ENCODE data around the gene FREM2. TPM values are rescaled to one million over a fixed set of nuclear protein-coding genes. Genes with fewer than 3 reads are reported as not detected.

FREM2 gene
- total RNA-seq, 6 experiments from 2014 or later: 0.18 to 2.9 (median 1.5) TPM

DNA sequence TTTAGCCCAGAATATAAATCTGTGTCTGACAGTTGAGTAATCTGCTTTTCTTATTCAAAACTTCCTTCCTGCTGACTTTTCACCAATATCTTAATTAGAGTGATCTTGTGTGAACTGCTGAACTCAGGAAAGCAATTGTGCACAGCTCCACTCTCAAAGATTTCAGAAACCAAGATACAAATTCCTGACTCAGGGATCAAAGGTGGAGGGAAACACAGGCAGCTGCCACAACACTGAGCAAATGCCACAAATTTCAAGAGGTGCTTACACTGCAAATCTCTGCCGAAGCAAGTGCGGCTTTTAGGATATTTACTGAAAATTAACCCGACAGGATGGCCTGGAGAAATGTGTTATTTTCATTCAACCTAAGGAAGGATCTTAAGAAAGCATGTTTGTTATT lies 192.4 kb downstream of the FREM2 start:
- 10% methylated on average over 3 of the region's 3 CpGs for WGBS (ENCODE audit: insufficient coverage, low coverage, low lambda C conversion rate, missing lambda C conversion rate)
- H3K9me3 ChIP-seq: no peaks in the 10 kb centered on the region
- ATAC-seq (peak; percentile 77 to 95 (median 92)), DNase-seq (no peak)
- H3K4me1 ChIP-seq: peaks cover 0 to 11% (median 0%) of the 10 kb centered on the region in 4 donors
- intact Hi-C loops (cut with DNase I): no loop called here
- H3K36me3 ChIP-seq: no peaks in the 10 kb centered on the region
- no peak overlapping the region for H3K4me3 ChIP-seq
- TF ChIP-seq POLR2A (IDR thresholded peaks at IDR 0.05) (no peak), CTCF (IDR thresholded peaks at IDR 0.05) (no peak)
- no peaks in the 10 kb centered on the region for H3K27me3 ChIP-seq
- no peak overlapping the region for H3K27ac ChIP-seq

DNA sequence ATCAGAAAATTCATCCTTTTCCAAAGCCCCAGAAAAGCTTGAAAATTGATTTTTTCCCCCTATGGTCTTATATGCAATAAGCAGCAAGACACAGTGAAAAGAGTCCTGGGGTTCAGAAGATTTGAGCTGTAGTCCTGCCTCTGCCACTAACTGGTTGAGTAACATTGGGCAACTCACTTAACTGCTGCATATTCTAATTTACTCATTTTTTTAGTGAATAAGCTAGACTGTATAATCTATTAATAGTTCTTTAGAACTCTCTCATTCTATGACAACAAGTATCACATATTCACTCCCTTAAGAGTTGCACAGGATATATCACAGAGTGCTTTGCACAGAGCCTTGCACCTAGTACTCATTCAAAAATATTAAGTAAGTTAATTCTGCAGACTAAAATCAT lies 192.9 kb downstream of the FREM2 start:
- no peak for DNase-seq
- H3K4me3 ChIP-seq: no peak overlapping the region
- no peak for TF ChIP-seq CTCF (IDR thresholded peaks at IDR 0.05)
- TF ChIP-seq POLR2A (IDR thresholded peaks at IDR 0.05): no peak
- H3K36me3 ChIP-seq: no peaks in the 10 kb centered on the region
- H3K9me3 ChIP-seq: no peaks in the 10 kb centered on the region
- no peaks in the 10 kb centered on the region for H3K27me3 ChIP-seq
- intact Hi-C loops (cut with DNase I): no loop called here
- peaks cover 0 to 11% (median 0%) of the 10 kb centered on the region in 4 donors for H3K4me1 ChIP-seq
- ATAC-seq: no peak
- no peak overlapping the region for H3K27ac ChIP-seq

DNA sequence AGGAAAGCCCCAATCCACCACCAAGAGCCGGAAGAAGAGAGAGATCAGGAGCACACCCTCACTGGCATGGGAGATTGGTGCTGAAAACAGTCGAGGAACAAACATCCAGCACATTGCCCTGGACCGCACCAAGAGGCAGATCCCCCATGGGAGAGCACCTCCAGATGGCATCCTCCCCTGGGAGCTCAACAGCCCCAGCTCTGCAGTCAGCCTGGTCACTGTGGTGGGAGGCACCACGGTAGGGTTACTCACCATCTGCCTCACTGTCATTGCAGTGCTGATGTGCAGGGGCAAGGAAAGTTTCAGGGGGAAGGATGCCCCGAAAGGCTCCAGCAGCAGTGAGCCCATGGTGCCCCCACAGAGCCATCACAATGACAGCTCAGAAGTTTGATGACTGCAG lies 193.5 kb downstream of the FREM2 start:
- ATAC-seq (no peak), DNase-seq (no peak)
- no peaks in the 10 kb centered on the region for H3K27me3 ChIP-seq
- 100% methylated on average over 1 of the region's 5 CpGs for WGBS (ENCODE audit: insufficient coverage, low coverage, low lambda C conversion rate, missing lambda C conversion rate)
- TF ChIP-seq CTCF (IDR thresholded peaks at IDR 0.05) (no peak), POLR2A (IDR thresholded peaks at IDR 0.05) (no peak)
- H3K27ac ChIP-seq: no peak overlapping the region
- intact Hi-C loops (cut with DNase I): no loop called here
- H3K4me3 ChIP-seq: no peak overlapping the region
- H3K36me3 ChIP-seq: no peaks in the 10 kb centered on the region
- peaks cover 0 to 11% (median 0%) of the 10 kb centered on the region in 4 donors for H3K4me1 ChIP-seq
- H3K9me3 ChIP-seq: no peaks in the 10 kb centered on the region

DNA sequence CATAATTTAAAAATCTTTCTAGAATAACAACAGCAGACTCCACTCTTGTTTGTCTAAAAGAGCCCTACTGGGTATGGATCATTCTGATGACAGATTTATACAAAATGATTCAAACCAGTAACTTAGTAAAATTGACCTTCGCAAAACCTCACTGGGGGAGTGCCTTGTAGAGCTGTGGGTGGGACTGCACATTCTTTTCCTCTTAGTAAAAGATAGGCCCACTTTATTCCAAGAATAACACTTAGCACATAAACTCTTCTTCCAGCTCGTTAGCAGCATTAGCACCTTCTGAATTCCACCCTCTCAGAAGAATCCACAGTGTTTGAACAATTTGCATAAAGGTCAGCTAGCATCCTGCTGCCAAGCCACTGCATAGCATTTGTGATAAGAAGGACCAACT lies 196.9 kb downstream of the FREM2 start:
- Histone ChIP-seq H3K27ac (no peak overlapping the region), H3K9me3 (no peaks in the 10 kb centered on the region), H3K4me3 (no peak overlapping the region), H3K4me1 (peaks cover 0 to 11% (median 0%) of the 10 kb centered on the region in 4 donors), H3K27me3 (no peaks in the 10 kb centered on the region), H3K36me3 (no peaks in the 10 kb centered on the region)
- no peak for ATAC-seq
- TF ChIP-seq CTCF (IDR thresholded peaks at IDR 0.05) (no peak), POLR2A (IDR thresholded peaks at IDR 0.05) (no peak)
- no peak for DNase-seq
- intact Hi-C loops (cut with DNase I): no loop called here
- WGBS (ENCODE audit: insufficient coverage, low coverage, low lambda C conversion rate, missing lambda C conversion rate): 49% methylated on average over 2 of the region's 2 CpGs

- Histone ChIP-seq H3K4me1 (no peaks in the 10 kb centered on the region), H3K9me3 (no peaks in the 10 kb centered on the region), H3K27me3 (no peaks in the 10 kb centered on the region), H3K36me3 (no peaks in the 10 kb centered on the region), H3K27ac (no peak overlapping the region), H3K4me3 (no peak overlapping the region)
- intact Hi-C loops (cut with DNase I): no loop called here
- ATAC-seq (no peak), DNase-seq (no peak)
- WGBS (ENCODE audit: insufficient coverage, low coverage, low lambda C conversion rate, missing lambda C conversion rate): 75% methylated on average over 4 of the region's 4 CpGs
- TF ChIP-seq CTCF (IDR thresholded peaks at IDR 0.05) (no peak), POLR2A (IDR thresholded peaks at IDR 0.05) (no peak)
Observed at GRCh38 chr13:38888309-38888708, 201.4 kb downstream of the FREM2 start.
